ENCODE results near the gene VPS39. TPM values are rescaled to one million over a fixed set of nuclear protein-coding genes. Genes with fewer than 3 reads are reported as not detected.

Gene VPS39
- total RNA-seq, 1 experiment from 2014 or later = 46.9 TPM

- ChIA-PET POLR2A (ENCODE audit: low non-redundant PET) (no interaction called here), CTCF (no interaction called here)
- intact Hi-C loops (cut with micrococcal nuclease; ENCODE audit: unreplicated experiment) = no loop called here
- BruUV-seq (replicated peaks) = no TSS peak
- Histone ChIP-seq H3K9me3 (ENCODE audit: low read depth, low read length, poor library complexity, severe bottlenecking) (no peaks in the 10 kb centered on the region), H3K27me3 (replicated peaks; ENCODE audit: insufficient read depth, low read depth, low read length, poor library complexity) (no peaks in the 10 kb centered on the region), H3K4me1 (ENCODE audit: insufficient read depth, low read length, poor library complexity, severe bottlenecking) (peaks cover 10% of the 10 kb centered on the region), H3K27ac (ENCODE audit: low read depth, low read length, poor library complexity, severe bottlenecking) (no peak overlapping the region), H3K4me3 (ENCODE audit: low read depth, low read length, poor library complexity, severe bottlenecking) (no peak overlapping the region), H3K36me3 (ENCODE audit: insufficient read depth, low read length, poor library complexity, severe bottlenecking) (peaks cover 25% of the 10 kb centered on the region)
- DNase-seq (ENCODE audit: low spot score) = no peak
- no peak for TF ChIP-seq EZH2 (IDR thresholded peaks at IDR 0.05; ENCODE audit: borderline replicate concordance, low read depth, low read length, poor library complexity, severe bottlenecking)
Measured at GRCh38 chr15:42210696-42211095, 2.6 kb upstream of the VPS39 start.

- BruUV-seq (replicated peaks) = no TSS peak
- H3K4me1 ChIP-seq (ENCODE audit: insufficient read depth, low read length, poor library complexity, severe bottlenecking) = peaks cover 10% of the 10 kb centered on the region
- H3K27me3 ChIP-seq (replicated peaks; ENCODE audit: insufficient read depth, low read depth, low read length, poor library complexity) = no peaks in the 10 kb centered on the region
- no peak for TF ChIP-seq EZH2 (IDR thresholded peaks at IDR 0.05; ENCODE audit: borderline replicate concordance, low read depth, low read length, poor library complexity, severe bottlenecking)
- TF ChIP-seq CTCF (conservative IDR thresholded peaks at IDR 0.05; ENCODE audit: low read depth, low read length) = no peak
- H3K36me3 ChIP-seq (ENCODE audit: insufficient read depth, low read length, poor library complexity, severe bottlenecking) = peaks cover 10% of the 10 kb centered on the region
- CTCF ChIA-PET = no interaction called here
- intact Hi-C loops (cut with micrococcal nuclease; ENCODE audit: unreplicated experiment) = no loop called here
- H3K27ac ChIP-seq (ENCODE audit: low read depth, low read length, poor library complexity, severe bottlenecking) = no peak overlapping the region
- no peak overlapping the region for H3K4me3 ChIP-seq (ENCODE audit: low read depth, low read length, poor library complexity, severe bottlenecking)
- POLR2A ChIA-PET (ENCODE audit: low non-redundant PET) = no interaction called here
- DNase-seq (ENCODE audit: low spot score) = no peak
- H3K9me3 ChIP-seq (ENCODE audit: low read depth, low read length, poor library complexity, severe bottlenecking) = no peaks in the 10 kb centered on the region
Measured at GRCh38 chr15:42206406-42206805, 1.7 kb downstream of the VPS39 start.

GRCh38 chr15:42203891-42204290, 4.2 kb downstream of the VPS39 start:
- no peak overlapping the region for H3K4me3 ChIP-seq (ENCODE audit: low read depth, low read length, poor library complexity, severe bottlenecking)
- peaks cover 10% of the 10 kb centered on the region for H3K4me1 ChIP-seq (ENCODE audit: insufficient read depth, low read length, poor library complexity, severe bottlenecking)
- ChIA-PET CTCF (no interaction called here), POLR2A (ENCODE audit: low non-redundant PET) (no interaction called here)
- intact Hi-C loops (cut with micrococcal nuclease; ENCODE audit: unreplicated experiment) = no loop called here
- H3K36me3 ChIP-seq (ENCODE audit: insufficient read depth, low read length, poor library complexity, severe bottlenecking) = no peaks in the 10 kb centered on the region
- DNase-seq (ENCODE audit: low spot score) = no peak
- H3K27me3 ChIP-seq (replicated peaks; ENCODE audit: insufficient read depth, low read depth, low read length, poor library complexity) = no peaks in the 10 kb centered on the region
- no peaks in the 10 kb centered on the region for H3K9me3 ChIP-seq (ENCODE audit: low read depth, low read length, poor library complexity, severe bottlenecking)
- no peak overlapping the region for H3K27ac ChIP-seq (ENCODE audit: low read depth, low read length, poor library complexity, severe bottlenecking)
- TF ChIP-seq EZH2 (IDR thresholded peaks at IDR 0.05; ENCODE audit: borderline replicate concordance, low read depth, low read length, poor library complexity, severe bottlenecking) = no peak
- no peak for TF ChIP-seq CTCF (conservative IDR thresholded peaks at IDR 0.05; ENCODE audit: low read depth, low read length)
- no TSS peak for BruUV-seq (replicated peaks)

- Histone ChIP-seq H3K36me3 (ENCODE audit: insufficient read depth, low read length, poor library complexity, severe bottlenecking) (peaks cover 6% of the 10 kb centered on the region), H3K4me3 (ENCODE audit: low read depth, low read length, poor library complexity, severe bottlenecking) (no peak overlapping the region), H3K27ac (ENCODE audit: low read depth, low read length, poor library complexity, severe bottlenecking) (no peak overlapping the region), H3K4me1 (ENCODE audit: insufficient read depth, low read length, poor library complexity, severe bottlenecking) (peaks cover 6% of the 10 kb centered on the region), H3K27me3 (replicated peaks; ENCODE audit: insufficient read depth, low read depth, low read length, poor library complexity) (no peaks in the 10 kb centered on the region), H3K9me3 (ENCODE audit: low read depth, low read length, poor library complexity, severe bottlenecking) (no peaks in the 10 kb centered on the region)
- ChIA-PET POLR2A (ENCODE audit: low non-redundant PET) (no interaction called here), CTCF (no interaction called here)
- intact Hi-C loops (cut with micrococcal nuclease; ENCODE audit: unreplicated experiment) = no loop called here
- BruUV-seq (replicated peaks) = no TSS peak
- TF ChIP-seq CTCF (conservative IDR thresholded peaks at IDR 0.05; ENCODE audit: low read depth, low read length) (no peak), EZH2 (IDR thresholded peaks at IDR 0.05; ENCODE audit: borderline replicate concordance, low read depth, low read length, poor library complexity, severe bottlenecking) (no peak)
- DNase-seq (ENCODE audit: low spot score) = no peak
Measured at GRCh38 chr15:42202653-42203052, 5.5 kb downstream of the VPS39 start.
